A673 (cell line): Measurements from ENCODE around the gene YDJC. TPM values are rescaled to one million over a fixed set of nuclear protein-coding genes. Genes with fewer than 3 reads are reported as not detected.

Experiments used
- BruUV-seq: library from RNA; stranded (reverse); fragments of 400-500 nt; replicated peaks from 2 replicates; lab custom pipeline; 2021; lab: Mats Ljungman, UMichigan
- CTCF ChIA-PET: fragments of 300-600 bp; sonication (Branson Sonifier 250); formaldehyde crosslinking; loops from one replicate; lab custom pipeline; 2022; ENCODE audit warnings: antibody characterized with exemption; lab: Charles Lee
- POLR2A ChIA-PET: fragments of 300-600 bp; sonication (Branson Sonifier 250); formaldehyde crosslinking; loops from one replicate; lab custom pipeline; 2022; ENCODE audit warnings: antibody characterized with exemption; ENCODE audit not compliant: low non-redundant PET; lab: Charles Lee
- DNase-seq: peaks from one replicate; pipeline ENCODE4 v3.0.0-alpha.2; 2015; ENCODE audit warnings: low spot score
- H3K27ac ChIP-seq: fragments of 200-600 bp; sonication (generic); 2 replicates; pipeline ENCODE4 v1.5.1; 2016; ENCODE audit warnings: mixed run types, low read depth, mild to moderate bottlenecking, mixed read lengths, antibody characterized with exemption, low read length; ENCODE audit not compliant: poor library complexity, severe bottlenecking
- H3K27me3 ChIP-seq: fragments of 200-600 bp; sonication (generic); replicated peaks from 2 replicates; pipeline ENCODE4 v1.6.1; 2017; ENCODE audit warnings: mixed run types, low read depth, mild to moderate bottlenecking, mixed read lengths, antibody characterized with exemption, low read length; ENCODE audit not compliant: insufficient read depth, poor library complexity
- H3K36me3 ChIP-seq: fragments of 200-600 bp; sonication (generic); 2 replicates; pipeline ENCODE4 v1.6.1; 2016; ENCODE audit warnings: mixed run types, mild to moderate bottlenecking, mixed read lengths, antibody characterized with exemption, low read length; ENCODE audit not compliant: insufficient read depth, poor library complexity, severe bottlenecking
- H3K4me1 ChIP-seq: fragments of 200-600 bp; sonication (generic); 2 replicates; pipeline ENCODE4 v1.6.1; 2017; ENCODE audit warnings: mixed run types, mild to moderate bottlenecking, mixed read lengths, antibody characterized with exemption, low read length; ENCODE audit not compliant: insufficient read depth, poor library complexity, severe bottlenecking
- H3K4me3 ChIP-seq: fragments of 200-600 bp; sonication (generic); 2 replicates; pipeline ENCODE4 v1.5.1; 2016; ENCODE audit warnings: low read depth, mixed run types, mild to moderate bottlenecking, mixed read lengths, low read length; ENCODE audit not compliant: poor library complexity, severe bottlenecking
- H3K9me3 ChIP-seq: fragments of 200-600 bp; sonication (generic); 2 replicates; pipeline ENCODE4 v1.6.1; 2016; ENCODE audit warnings: mixed run types, low read depth, mild to moderate bottlenecking, mixed read lengths, antibody characterized with exemption, low read length; ENCODE audit not compliant: poor library complexity, severe bottlenecking
- EZH2 ChIP-seq: fragments of 200-600 bp; sonication (generic); IDR thresholded peaks from 2 replicates; pipeline ENCODE4 v1.6.1; 2017; ENCODE audit warnings: borderline replicate concordance, low read depth, mild to moderate bottlenecking, mixed read lengths, antibody characterized with exemption, low read length; ENCODE audit not compliant: poor library complexity, severe bottlenecking
- intact Hi-C: fragments of 100-400 bp; cut with micrococcal nuclease; formaldehyde crosslinking; loops from one replicate; pipeline ENCODE4 v1.10.0; 2022; ENCODE audit not compliant: unreplicated experiment
- total RNA-seq: library from RNA; stranded (reverse); gene quantifications from 2 replicates; pipeline ENCODE4 v1.2.3, GENCODE V29; 2021
- TF ChIP-seq, protein P1 (sequence below): fragments of 300-800, 200-600 bp; sonication (generic); conservative IDR thresholded peaks from 2 replicates; pipeline ENCODE4 v1.5.1; 2017; ENCODE audit warnings: low read depth, mild to moderate bottlenecking, antibody characterized with exemption, low read length, moderate library complexity, mixed read lengths

Gene YDJC
- total RNA-seq, 1 experiment from 2014 or later = 33.8 TPM

- H3K27ac ChIP-seq = peak overlapping the region; percentile 60
- H3K4me3 ChIP-seq = peak overlapping the region; percentile 59
- POLR2A ChIA-PET = no interaction called here
Observed at GRCh38 chr22:21657020-21657359, 27.2 kb upstream of the YDJC start.

DNA sequence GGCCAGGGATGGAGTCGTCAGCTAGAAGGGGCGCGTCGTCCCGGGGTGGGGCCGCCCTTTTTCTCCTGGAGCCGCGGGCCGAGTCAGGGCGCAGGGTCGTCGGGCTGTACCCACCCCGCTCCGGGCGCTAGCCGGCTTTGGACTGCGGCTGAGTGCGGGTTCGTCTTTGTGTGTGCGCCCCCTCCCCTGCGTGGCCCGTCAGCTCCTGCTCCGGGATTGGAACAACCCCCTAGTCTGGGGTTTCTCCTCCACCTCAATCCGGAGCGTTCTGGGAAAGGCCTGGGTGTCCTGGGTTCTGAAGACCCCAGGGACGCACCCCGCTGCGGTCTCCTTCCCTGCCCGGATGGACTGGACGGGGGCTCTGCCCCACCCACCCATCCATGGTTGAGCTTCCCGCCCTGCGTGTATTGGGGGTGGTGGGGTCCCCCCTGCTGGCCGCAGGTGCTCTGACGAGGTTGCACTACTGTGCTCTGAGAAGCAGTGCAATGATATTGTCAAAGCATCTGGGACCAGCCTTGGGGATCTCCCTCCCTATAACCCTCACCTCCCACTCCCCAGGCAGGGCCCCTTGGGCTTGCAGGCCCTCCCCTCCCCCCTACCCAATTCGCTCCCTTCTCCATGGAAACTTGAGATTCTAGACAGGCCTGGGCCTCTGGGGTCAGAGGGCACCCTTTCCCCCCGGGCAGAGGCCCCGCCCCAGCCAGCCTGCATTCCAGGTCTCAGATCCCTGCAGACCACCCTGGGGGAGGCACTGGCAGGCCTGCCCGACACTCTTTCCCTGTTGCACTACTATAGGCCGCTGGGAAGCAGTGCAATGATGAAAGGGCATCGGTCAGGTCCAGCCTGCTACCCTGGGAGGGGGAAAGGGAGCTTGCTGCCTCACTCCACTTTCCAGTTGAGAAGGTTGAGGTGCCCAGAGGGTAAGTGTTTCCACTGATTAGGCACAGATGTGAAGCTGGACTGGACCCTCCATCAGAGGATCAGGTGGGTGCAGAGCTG, 23.0 kb upstream of the YDJC start:
- POLR2A ChIA-PET = no interaction called here
- BruUV-seq = no TSS peak

More at GRCh38 chr22:21657020-21657359, 27.2 kb upstream of the YDJC start:
- Histone ChIP-seq H3K9me3 (no peaks in the 10 kb centered on the region), H3K27me3 (no peaks in the 10 kb centered on the region), H3K36me3 (peaks cover 16% of the 10 kb centered on the region), H3K4me1 (no peaks in the 10 kb centered on the region)
- DNase-seq = no peak
- CTCF ChIA-PET = interaction anchor here (0.7 kb wide), 1 partner anchor 10 kb away, joined by 4 read pairs; no protein-coding TSS in a partner anchor
- no peak for TF ChIP-seq EZH2
- TF ChIP-seq, protein P1, sequence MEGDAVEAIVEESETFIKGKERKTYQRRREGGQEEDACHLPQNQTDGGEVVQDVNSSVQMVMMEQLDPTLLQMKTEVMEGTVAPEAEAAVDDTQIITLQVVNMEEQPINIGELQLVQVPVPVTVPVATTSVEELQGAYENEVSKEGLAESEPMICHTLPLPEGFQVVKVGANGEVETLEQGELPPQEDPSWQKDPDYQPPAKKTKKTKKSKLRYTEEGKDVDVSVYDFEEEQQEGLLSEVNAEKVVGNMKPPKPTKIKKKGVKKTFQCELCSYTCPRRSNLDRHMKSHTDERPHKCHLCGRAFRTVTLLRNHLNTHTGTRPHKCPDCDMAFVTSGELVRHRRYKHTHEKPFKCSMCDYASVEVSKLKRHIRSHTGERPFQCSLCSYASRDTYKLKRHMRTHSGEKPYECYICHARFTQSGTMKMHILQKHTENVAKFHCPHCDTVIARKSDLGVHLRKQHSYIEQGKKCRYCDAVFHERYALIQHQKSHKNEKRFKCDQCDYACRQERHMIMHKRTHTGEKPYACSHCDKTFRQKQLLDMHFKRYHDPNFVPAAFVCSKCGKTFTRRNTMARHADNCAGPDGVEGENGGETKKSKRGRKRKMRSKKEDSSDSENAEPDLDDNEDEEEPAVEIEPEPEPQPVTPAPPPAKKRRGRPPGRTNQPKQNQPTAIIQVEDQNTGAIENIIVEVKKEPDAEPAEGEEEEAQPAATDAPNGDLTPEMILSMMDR = no peak
- BruUV-seq = no TSS peak
- intact Hi-C loops = no loop called here

DNA sequence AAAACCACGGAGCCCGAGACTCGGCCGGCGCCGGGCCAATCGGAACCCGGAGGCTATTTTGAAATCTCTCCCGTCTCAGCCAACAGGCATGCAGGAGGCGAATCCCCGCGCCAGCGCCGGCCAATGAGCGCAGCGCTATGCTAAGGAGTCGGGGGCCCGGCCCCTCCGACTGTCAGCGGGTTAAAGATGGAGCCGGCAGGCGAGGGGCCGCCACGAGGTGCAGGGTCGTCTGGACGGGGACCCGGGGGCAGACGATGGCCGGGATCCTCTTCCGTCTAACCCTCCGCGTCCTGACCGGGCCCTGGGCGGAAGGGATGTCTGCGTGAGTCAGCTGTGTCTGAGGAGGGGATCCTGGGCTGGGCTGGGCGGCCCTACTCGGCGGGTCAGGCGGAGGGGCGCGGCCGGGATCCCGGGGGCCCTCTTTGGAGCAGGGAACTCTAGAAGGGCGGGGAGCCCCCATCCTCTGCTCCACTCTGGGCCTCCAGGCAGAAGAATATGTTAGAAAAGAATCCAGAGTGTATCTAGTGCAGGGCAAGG, 22.3 kb upstream of the YDJC start:
- no TSS peak for BruUV-seq
- no peaks in the 10 kb centered on the region for H3K9me3 ChIP-seq
- DNase-seq = peak; percentile 96
- H3K4me3 ChIP-seq = peak overlapping the region; percentile 67
- POLR2A ChIA-PET = no interaction called here
- H3K36me3 ChIP-seq = peaks cover 16% of the 10 kb centered on the region
- H3K27ac ChIP-seq = peak overlapping the region; percentile 83
- TF ChIP-seq EZH2 = no peak
- TF ChIP-seq, protein P1 = no peak
- intact Hi-C loops = no loop called here
- no peaks in the 10 kb centered on the region for H3K27me3 ChIP-seq
- H3K4me1 ChIP-seq = peaks cover 6% of the 10 kb centered on the region
- CTCF ChIA-PET = interaction anchor here (1.2 kb wide), 1 partner anchor 10 kb away, joined by 4 read pairs; the partner anchor contains the start of gene SDF2L1

More for the DNA sequence above, 23.0 kb upstream of the YDJC start:
- Histone ChIP-seq H3K4me1 (peaks cover 6% of the 10 kb centered on the region), H3K9me3 (no peaks in the 10 kb centered on the region), H3K27ac (peak overlapping the region; percentile 73), H3K27me3 (no peaks in the 10 kb centered on the region), H3K36me3 (peaks cover 16% of the 10 kb centered on the region), H3K4me3 (peak overlapping the region; percentile 67)
- CTCF ChIA-PET = interaction anchor here (1.2 kb wide), 1 partner anchor 10 kb away, joined by 4 read pairs; the partner anchor contains the start of gene SDF2L1
- intact Hi-C loops = no loop called here
- DNase-seq = no peak
- TF ChIP-seq EZH2 = no peak
- TF ChIP-seq, protein P1 = no peak
